Measurements from ENCODE around the gene MAT2A. TPM values are rescaled to one million over a fixed set of nuclear protein-coding genes. Genes with fewer than 3 reads are reported as not detected.
A peak's percentile ranks its signal among the peaks of the same experiment; 100 is the strongest.

Gene MAT2A
- total and polyA plus RNA-seq, 9 of the 15 experiments (the other 6 are each of a cell fraction or from before 2014, with no cell fraction given), result 130 to 1,027 (median 240) TPM

DNA sequence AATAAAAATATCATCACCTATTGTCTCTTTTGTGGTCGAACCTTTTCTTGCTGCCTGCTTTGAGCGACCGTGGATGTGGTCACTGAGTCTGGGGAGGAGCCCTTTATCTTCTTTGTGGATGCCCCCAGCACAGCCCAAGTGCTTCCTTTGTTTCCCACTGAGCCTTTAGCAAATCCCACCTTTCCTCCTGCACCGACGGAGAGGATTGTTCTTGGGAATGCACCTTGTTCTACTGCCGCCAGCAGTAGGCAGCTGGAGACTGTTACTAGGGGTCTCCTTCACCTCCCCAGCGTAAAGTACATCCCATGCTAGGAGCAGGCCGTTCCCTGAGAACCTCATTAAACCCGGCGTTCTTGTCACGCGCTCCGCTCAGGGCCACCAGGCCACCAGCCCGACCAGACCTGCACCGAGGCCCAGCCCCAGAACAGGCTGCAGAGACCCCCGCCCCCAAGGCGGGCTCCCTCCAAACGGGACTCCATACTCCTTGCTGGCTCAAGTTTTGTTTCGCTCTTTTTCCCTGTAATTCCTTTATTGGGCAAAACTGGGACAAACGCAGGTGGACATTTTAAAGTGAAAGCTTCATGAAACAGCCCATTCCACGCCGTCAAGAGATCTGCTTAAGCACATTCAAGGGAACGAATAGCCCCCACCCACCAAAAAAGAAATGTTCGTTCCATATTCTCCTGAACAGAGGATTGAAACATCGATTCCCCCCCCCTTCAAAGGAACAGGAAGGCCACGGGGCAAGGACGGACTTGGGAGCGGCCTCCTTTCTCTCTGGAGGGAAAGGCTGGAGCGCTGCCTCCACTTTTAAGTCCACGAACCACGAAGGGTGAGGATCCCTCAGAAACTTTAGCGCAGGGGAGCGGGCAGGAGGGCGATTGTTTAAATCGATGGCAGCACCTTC lies 1.1 kb upstream of the MAT2A start (continued):
- TF ChIP-seq, protein P1, sequence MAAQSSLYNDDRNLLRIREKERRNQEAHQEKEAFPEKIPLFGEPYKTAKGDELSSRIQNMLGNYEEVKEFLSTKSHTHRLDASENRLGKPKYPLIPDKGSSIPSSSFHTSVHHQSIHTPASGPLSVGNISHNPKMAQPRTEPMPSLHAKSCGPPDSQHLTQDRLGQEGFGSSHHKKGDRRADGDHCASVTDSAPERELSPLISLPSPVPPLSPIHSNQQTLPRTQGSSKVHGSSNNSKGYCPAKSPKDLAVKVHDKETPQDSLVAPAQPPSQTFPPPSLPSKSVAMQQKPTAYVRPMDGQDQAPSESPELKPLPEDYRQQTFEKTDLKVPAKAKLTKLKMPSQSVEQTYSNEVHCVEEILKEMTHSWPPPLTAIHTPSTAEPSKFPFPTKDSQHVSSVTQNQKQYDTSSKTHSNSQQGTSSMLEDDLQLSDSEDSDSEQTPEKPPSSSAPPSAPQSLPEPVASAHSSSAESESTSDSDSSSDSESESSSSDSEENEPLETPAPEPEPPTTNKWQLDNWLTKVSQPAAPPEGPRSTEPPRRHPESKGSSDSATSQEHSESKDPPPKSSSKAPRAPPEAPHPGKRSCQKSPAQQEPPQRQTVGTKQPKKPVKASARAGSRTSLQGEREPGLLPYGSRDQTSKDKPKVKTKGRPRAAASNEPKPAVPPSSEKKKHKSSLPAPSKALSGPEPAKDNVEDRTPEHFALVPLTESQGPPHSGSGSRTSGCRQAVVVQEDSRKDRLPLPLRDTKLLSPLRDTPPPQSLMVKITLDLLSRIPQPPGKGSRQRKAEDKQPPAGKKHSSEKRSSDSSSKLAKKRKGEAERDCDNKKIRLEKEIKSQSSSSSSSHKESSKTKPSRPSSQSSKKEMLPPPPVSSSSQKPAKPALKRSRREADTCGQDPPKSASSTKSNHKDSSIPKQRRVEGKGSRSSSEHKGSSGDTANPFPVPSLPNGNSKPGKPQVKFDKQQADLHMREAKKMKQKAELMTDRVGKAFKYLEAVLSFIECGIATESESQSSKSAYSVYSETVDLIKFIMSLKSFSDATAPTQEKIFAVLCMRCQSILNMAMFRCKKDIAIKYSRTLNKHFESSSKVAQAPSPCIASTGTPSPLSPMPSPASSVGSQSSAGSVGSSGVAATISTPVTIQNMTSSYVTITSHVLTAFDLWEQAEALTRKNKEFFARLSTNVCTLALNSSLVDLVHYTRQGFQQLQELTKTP (IDR thresholded peaks at IDR 0.05; ENCODE audit: low read depth in 1 of 2, partially characterized antibody in 2 of 2), result peak in 1 of 2 experiments; percentile 19
- TF ChIP-seq, protein P2, sequence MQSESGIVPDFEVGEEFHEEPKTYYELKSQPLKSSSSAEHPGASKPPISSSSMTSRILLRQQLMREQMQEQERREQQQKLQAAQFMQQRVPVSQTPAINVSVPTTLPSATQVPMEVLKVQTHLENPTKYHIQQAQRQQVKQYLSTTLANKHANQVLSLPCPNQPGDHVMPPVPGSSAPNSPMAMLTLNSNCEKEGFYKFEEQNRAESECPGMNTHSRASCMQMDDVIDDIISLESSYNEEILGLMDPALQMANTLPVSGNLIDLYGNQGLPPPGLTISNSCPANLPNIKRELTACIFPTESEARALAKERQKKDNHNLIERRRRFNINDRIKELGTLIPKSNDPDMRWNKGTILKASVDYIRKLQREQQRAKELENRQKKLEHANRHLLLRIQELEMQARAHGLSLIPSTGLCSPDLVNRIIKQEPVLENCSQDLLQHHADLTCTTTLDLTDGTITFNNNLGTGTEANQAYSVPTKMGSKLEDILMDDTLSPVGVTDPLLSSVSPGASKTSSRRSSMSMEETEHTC (IDR thresholded peaks at IDR 0.05), result peak; percentile 50; the same call in 1 of the 2 replicates
- TF ChIP-seq SETDB1 (IDR thresholded peaks at IDR 0.05; ENCODE audit: low read length) (no peak), ARHGAP35 (IDR thresholded peaks at IDR 0.05; ENCODE audit: partially characterized antibody) (no peak), ETV6 (IDR thresholded peaks at IDR 0.05; ENCODE audit: borderline replicate concordance in 1 of 2, low read depth in 2 of 2, low read length in 1 of 2) (peak in 1 of 2 experiments; percentile 25; a peak in 1 of 4 replicates), ETV6 (CRISPR knock-in tag; IDR thresholded peaks at IDR 0.05; ENCODE audit: borderline replicate concordance) (no peak), TAF1 (IDR thresholded peaks at IDR 0.05; ENCODE audit: control insufficient read depth, extremely low read depth, insufficient read depth, low read length, severe bottlenecking) (peak; percentile 30), PHF8 (IDR thresholded peaks at IDR 0.05; ENCODE audit: borderline replicate concordance, low read length) (peak; percentile 13; the same call in 1 of the 2 replicates), MTA3 (IDR thresholded peaks at IDR 0.05; ENCODE audit: borderline replicate concordance) (peak; percentile 21; the same call in 1 of the 2 replicates)
- TF ChIP-seq, protein P3, sequence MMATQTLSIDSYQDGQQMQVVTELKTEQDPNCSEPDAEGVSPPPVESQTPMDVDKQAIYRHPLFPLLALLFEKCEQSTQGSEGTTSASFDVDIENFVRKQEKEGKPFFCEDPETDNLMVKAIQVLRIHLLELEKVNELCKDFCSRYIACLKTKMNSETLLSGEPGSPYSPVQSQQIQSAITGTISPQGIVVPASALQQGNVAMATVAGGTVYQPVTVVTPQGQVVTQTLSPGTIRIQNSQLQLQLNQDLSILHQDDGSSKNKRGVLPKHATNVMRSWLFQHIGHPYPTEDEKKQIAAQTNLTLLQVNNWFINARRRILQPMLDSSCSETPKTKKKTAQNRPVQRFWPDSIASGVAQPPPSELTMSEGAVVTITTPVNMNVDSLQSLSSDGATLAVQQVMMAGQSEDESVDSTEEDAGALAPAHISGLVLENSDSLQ (IDR thresholded peaks at IDR 0.05), result no peak
- TF ChIP-seq, protein P4, sequence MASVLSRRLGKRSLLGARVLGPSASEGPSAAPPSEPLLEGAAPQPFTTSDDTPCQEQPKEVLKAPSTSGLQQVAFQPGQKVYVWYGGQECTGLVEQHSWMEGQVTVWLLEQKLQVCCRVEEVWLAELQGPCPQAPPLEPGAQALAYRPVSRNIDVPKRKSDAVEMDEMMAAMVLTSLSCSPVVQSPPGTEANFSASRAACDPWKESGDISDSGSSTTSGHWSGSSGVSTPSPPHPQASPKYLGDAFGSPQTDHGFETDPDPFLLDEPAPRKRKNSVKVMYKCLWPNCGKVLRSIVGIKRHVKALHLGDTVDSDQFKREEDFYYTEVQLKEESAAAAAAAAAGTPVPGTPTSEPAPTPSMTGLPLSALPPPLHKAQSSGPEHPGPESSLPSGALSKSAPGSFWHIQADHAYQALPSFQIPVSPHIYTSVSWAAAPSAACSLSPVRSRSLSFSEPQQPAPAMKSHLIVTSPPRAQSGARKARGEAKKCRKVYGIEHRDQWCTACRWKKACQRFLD (CRISPR knock-in tag; IDR thresholded peaks at IDR 0.05), result peak; percentile 48
- TF ChIP-seq, protein P5, sequence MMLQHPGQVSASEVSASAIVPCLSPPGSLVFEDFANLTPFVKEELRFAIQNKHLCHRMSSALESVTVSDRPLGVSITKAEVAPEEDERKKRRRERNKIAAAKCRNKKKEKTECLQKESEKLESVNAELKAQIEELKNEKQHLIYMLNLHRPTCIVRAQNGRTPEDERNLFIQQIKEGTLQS (IDR thresholded peaks at IDR 0.05), result no peak
- TF ChIP-seq, protein P5 (CRISPR knock-in tag; conservative IDR thresholded peaks at IDR 0.05), result no peak
- TF ChIP-seq, protein P6, sequence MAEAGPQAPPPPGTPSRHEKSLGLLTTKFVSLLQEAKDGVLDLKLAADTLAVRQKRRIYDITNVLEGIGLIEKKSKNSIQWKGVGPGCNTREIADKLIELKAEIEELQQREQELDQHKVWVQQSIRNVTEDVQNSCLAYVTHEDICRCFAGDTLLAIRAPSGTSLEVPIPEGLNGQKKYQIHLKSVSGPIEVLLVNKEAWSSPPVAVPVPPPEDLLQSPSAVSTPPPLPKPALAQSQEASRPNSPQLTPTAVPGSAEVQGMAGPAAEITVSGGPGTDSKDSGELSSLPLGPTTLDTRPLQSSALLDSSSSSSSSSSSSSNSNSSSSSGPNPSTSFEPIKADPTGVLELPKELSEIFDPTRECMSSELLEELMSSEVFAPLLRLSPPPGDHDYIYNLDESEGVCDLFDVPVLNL (CRISPR knock-in tag; IDR thresholded peaks at IDR 0.05; ENCODE audit: low read depth), result no peak

Data from K562 (cell line).